Upper lobe of right lung (tissue), 1 donor: ENCODE data around the gene ITGB8. TPM values are rescaled to one million over a fixed set of nuclear protein-coding genes. Genes with fewer than 3 reads are reported as not detected.
"Not testable (repeated sequence)": the region's sequence is repeated elsewhere in the genome, so short reads cannot be mapped to it uniquely, and the experiment has no call there.

Experiments
- ATAC-seq: fragments of 200-7000 bp; cut with Tn5 transposase; one replicate; pipeline ENCODE4 v1.9.1; 2020; ENCODE audit warnings: mild to moderate bottlenecking, moderate library complexity
- DNase-seq: peaks from one replicate; pipeline ENCODE4 v3.0.0-alpha.2; 2020
- H3K27ac ChIP-seq: fragments of 200-600 bp; one replicate; pipeline ENCODE4 v1.8.0; 2022
- H3K27me3 ChIP-seq: fragments of 200-600 bp; one replicate; pipeline ENCODE4 v1.8.0; 2022; ENCODE audit warnings: mild to moderate bottlenecking
- H3K36me3 ChIP-seq: fragments of 200-600 bp; one replicate; pipeline ENCODE4 v1.8.0; 2022
- H3K4me1 ChIP-seq: fragments of 200-600 bp; one replicate; pipeline ENCODE4 v1.8.0; 2022
- H3K4me3 ChIP-seq: fragments of 200-600 bp; one replicate; pipeline ENCODE4 v1.8.0; 2022; ENCODE audit warnings: mild to moderate bottlenecking
- H3K9me3 ChIP-seq: fragments of 200-600 bp; one replicate; pipeline ENCODE4 v1.8.0; 2022
- CTCF ChIP-seq: fragments of 200-600 bp; IDR thresholded peaks from one replicate; pipeline ENCODE4 v1.8.0; 2022; ENCODE audit warnings: antibody characterized with exemption
- intact Hi-C: fragments of 100-400 bp; cut with DNase I; formaldehyde crosslinking; loops from one replicate; pipeline ENCODE4 v1.11.0; 2022
- total RNA-seq: library from RNA; stranded (reverse); fragmentation: NEBNext Ultra II Directional; extraction: Animal tissue kit (Norgen Biotek cat#: 25700); gene quantifications from one replicate; pipeline ENCODE4 v1.2.1, GENCODE V29; 2021
- donor health status: DM: no; HTN: yes; CAD: no; lungs with severe emphysema.

The ITGB8 gene
- total RNA-seq, 1 donor from 2014 or later = 4.6 TPM

DNA sequence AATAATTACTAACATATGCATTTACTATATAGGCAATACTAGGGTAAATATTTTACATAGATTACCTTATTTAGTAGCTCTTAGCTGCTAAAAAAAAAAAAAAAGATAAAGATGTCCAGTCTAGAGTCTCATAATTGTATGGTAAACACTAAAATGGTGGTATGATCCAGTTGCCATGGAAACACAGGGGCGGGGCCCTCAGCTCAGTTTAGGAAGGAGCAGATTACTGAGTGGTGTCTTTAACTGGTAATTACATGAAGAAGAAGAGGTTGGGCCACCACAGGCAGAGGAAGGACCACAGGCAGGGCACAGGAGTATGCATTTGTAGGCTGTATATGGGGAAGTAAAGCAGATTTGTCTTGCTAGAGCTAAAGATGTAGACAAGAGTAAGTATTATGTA, 43.7 kb downstream of the ITGB8 start:
- no peak for TF ChIP-seq CTCF

GRCh38 chr7:20376796-20377195, 46.1 kb downstream of the ITGB8 start:
- Histone ChIP-seq H3K27me3 (no peaks in the 10 kb centered on the region), H3K36me3 (no peaks in the 10 kb centered on the region), H3K4me1 (no peaks in the 10 kb centered on the region), H3K9me3 (no peaks in the 10 kb centered on the region), H3K4me3 (no peak overlapping the region), H3K27ac (no peak overlapping the region)
- no peak for TF ChIP-seq CTCF
- no peak for ATAC-seq
- no peak for DNase-seq
- intact Hi-C loops = no loop called here

More for the DNA sequence above, 43.7 kb downstream of the ITGB8 start:
- no peak overlapping the region for H3K27ac ChIP-seq
- no peaks in the 10 kb centered on the region for H3K36me3 ChIP-seq
- no peak overlapping the region for H3K4me3 ChIP-seq
- intact Hi-C loops = no loop called here
- no peaks in the 10 kb centered on the region for H3K4me1 ChIP-seq
- DNase-seq (no peak), ATAC-seq (no peak)
- H3K9me3 ChIP-seq = no peaks in the 10 kb centered on the region
- no peaks in the 10 kb centered on the region for H3K27me3 ChIP-seq

GRCh38 chr7:20381406-20382034, 50.8 kb downstream of the ITGB8 start:
- Histone ChIP-seq H3K36me3 (no peaks in the 10 kb centered on the region), H3K4me1 (no peaks in the 10 kb centered on the region), H3K27me3 (no peaks in the 10 kb centered on the region), H3K9me3 (no peaks in the 10 kb centered on the region), H3K27ac (no peak overlapping the region), H3K4me3 (no peak overlapping the region)
- TF ChIP-seq CTCF = no peak
- intact Hi-C loops = no loop called here
- no peak for ATAC-seq
- no peak for DNase-seq

- Histone ChIP-seq H3K27ac (no peak overlapping the region), H3K4me3 (no peak overlapping the region), H3K27me3 (no peaks in the 10 kb centered on the region), H3K9me3 (no peaks in the 10 kb centered on the region), H3K4me1 (no peaks in the 10 kb centered on the region), H3K36me3 (no peaks in the 10 kb centered on the region)
- ATAC-seq = no peak
- DNase-seq = no peak
- no peak for TF ChIP-seq CTCF
- intact Hi-C loops = no loop called here
Observed at GRCh38 chr7:20383351-20383750, 52.7 kb downstream of the ITGB8 start.

- no peak for TF ChIP-seq CTCF
- ATAC-seq = no peak
- DNase-seq = no peak
- Histone ChIP-seq H3K27me3 (no peaks in the 10 kb centered on the region), H3K4me1 (no peaks in the 10 kb centered on the region), H3K9me3 (no peaks in the 10 kb centered on the region), H3K36me3 (no peaks in the 10 kb centered on the region), H3K27ac (no peak overlapping the region), H3K4me3 (no peak overlapping the region)
- intact Hi-C loops = no loop called here
Observed at GRCh38 chr7:20385126-20385525, 54.4 kb downstream of the ITGB8 start.

DNA sequence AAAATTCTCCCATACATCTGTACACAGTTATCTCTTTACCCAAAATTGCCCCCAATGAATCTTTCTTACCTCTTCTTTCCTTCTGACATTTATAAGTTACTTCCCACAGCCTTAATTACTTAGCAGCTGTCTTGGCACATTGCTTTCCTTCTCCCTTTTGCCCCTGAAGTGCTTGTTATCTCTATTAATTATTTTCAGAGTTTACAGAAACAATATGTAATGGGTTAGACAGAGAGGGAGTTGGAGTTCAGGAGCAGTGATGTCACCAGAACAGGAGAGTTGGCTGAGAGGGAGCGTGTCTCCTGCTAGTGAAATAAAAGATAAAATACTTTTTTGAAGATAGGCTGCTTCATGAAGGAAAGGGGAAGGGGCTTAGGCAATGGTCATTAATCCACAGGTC, 57.4 kb downstream of the ITGB8 start:
- Histone ChIP-seq H3K27me3 (no peaks in the 10 kb centered on the region), H3K4me3 (no peak overlapping the region), H3K27ac (no peak overlapping the region), H3K9me3 (no peaks in the 10 kb centered on the region), H3K36me3 (no peaks in the 10 kb centered on the region), H3K4me1 (no peaks in the 10 kb centered on the region)
- DNase-seq (no peak), ATAC-seq (no peak)
- no peak for TF ChIP-seq CTCF
- intact Hi-C loops = no loop called here

- H3K27ac ChIP-seq, H3K27me3 ChIP-seq, H3K9me3 ChIP-seq, DNase-seq, ATAC-seq, H3K4me3 ChIP-seq, H3K4me1 ChIP-seq, H3K36me3 ChIP-seq, intact Hi-C loops: not testable (repeated sequence)
Observed at GRCh38 chr7:20389192-20389591, 58.5 kb downstream of the ITGB8 start.
